ENCODE data around the gene REEP5. TPM values are rescaled to one million over a fixed set of nuclear protein-coding genes. Genes with fewer than 3 reads are reported as not detected.

Gene REEP5
- total and polyA plus RNA-seq, 2 of the 8 experiments (the other 6 are each of a cell fraction or from before 2014, with no cell fraction given): 58.3 to 94.3 TPM

- TF ChIP-seq, protein P1, sequence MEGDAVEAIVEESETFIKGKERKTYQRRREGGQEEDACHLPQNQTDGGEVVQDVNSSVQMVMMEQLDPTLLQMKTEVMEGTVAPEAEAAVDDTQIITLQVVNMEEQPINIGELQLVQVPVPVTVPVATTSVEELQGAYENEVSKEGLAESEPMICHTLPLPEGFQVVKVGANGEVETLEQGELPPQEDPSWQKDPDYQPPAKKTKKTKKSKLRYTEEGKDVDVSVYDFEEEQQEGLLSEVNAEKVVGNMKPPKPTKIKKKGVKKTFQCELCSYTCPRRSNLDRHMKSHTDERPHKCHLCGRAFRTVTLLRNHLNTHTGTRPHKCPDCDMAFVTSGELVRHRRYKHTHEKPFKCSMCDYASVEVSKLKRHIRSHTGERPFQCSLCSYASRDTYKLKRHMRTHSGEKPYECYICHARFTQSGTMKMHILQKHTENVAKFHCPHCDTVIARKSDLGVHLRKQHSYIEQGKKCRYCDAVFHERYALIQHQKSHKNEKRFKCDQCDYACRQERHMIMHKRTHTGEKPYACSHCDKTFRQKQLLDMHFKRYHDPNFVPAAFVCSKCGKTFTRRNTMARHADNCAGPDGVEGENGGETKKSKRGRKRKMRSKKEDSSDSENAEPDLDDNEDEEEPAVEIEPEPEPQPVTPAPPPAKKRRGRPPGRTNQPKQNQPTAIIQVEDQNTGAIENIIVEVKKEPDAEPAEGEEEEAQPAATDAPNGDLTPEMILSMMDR (IDR thresholded peaks at IDR 0.05; ENCODE audit: control extremely low read depth in 1 of 3, insufficient read depth in 1 of 3, low read depth in 1 of 3, low read length in 3 of 3): no peak
- TF ChIP-seq SP1 (IDR thresholded peaks at IDR 0.05; ENCODE audit: low read depth, low read length) (no peak), SUZ12 (IDR thresholded peaks at IDR 0.05; ENCODE audit: low read length) (no peak), SP4 (IDR thresholded peaks at IDR 0.05; ENCODE audit: low read length) (no peak), BACH1 (IDR thresholded peaks at IDR 0.05; ENCODE audit: low read length) (no peak), FOSL1 (IDR thresholded peaks at IDR 0.05; ENCODE audit: insufficient read depth, low read depth, low read length) (no peak), CTBP2 (IDR thresholded peaks at IDR 0.05; ENCODE audit: borderline replicate concordance, insufficient read depth, insufficient read length, low read length) (no peak), TAF1 (IDR thresholded peaks at IDR 0.05; ENCODE audit: low read depth, low read length) (no peak), KDM1A (IDR thresholded peaks at IDR 0.05; ENCODE audit: borderline replicate concordance, low read length) (no peak), NRF1 (IDR thresholded peaks at IDR 0.05; ENCODE audit: low read depth, low read length) (no peak), PHF8 (conservative IDR thresholded peaks at IDR 0.05; ENCODE audit: low read depth, low read length) (no peak)
Measured at GRCh38 chr5:112968411-112969106, 46.5 kb upstream of the REEP5 start (continued).
